K562 (cell line): Measurements from ENCODE around the gene KRTCAP2.

ENCODE experiments used
- CTCF ChIP-seq, 3 experiments: IDR thresholded peaks in 2 of 3; conservative IDR thresholded peaks in 1 of 3; 2 replicates each; pipeline ENCODE4 v1.5.1; 2011 to 2012; ENCODE audit warnings: low read length in 3 of 3, mild to moderate bottlenecking in 3 of 3, control low read depth in 2 of 3, improper control_type of control experiment in 1 of 3, inconsistent platforms in 1 of 3, low read depth in 1 of 3, mixed read lengths in 1 of 3, moderate library complexity in 1 of 3; ENCODE audit not compliant: insufficient read depth in 2 of 3
- E4F1 ChIP-seq: fragments of 250-450 bp; sonication (Bioruptor Pico); IDR thresholded peaks from 2 replicates; pipeline ENCODE4 v1.5.0; 2021; ENCODE audit warnings: mild to moderate bottlenecking, borderline replicate concordance
- STAT5B ChIP-seq: fragments of 250-450 bp; sonication (Bioruptor Pico); IDR thresholded peaks from 2 replicates; pipeline ENCODE4 v1.8.0; 2021; ENCODE audit warnings: mild to moderate bottlenecking, inconsistent platforms

- TF ChIP-seq STAT5B (CRISPR knock-in tag) (no peak), E4F1 (CRISPR knock-in tag) (no peak), CTCF (IDR thresholded peaks at IDR 0.05 in 2 of 3, conservative IDR thresholded peaks at IDR 0.05 in 1 of 3; ENCODE audit: insufficient read depth in 2 of 3, low read depth in 1 of 3, low read length in 3 of 3) (no peak)
Measured at GRCh38 chr1:155158991-155159390, 14.1 kb downstream of the KRTCAP2 start.
